ENCODE measurements around the gene SLC12A1.

The SLC12A1 gene

DNA sequence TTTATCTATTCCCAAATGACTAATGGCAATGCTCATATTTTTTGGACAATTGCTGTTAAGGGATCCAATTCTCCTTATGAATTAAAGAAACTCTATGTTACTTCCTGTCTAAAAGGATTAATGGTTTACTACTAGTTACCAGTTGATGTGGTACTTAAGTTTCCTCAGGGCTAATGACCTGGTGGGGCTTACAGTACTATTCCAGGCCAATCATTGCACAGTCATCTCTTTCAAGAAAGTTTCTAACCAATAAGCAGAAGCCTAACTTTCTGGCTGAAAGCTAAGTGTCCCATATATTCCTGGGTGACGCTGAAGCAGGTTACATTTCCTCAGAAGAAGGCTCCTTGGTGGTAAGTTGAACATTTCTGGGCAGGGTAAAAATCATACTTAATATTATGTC, at the start of gene SLC12A1:
TSS of gene SLC12A1 (plus strand) at position 322 of the 400 bp plus-strand sequence. CDS start 1,418 bp downstream, outside the sequence.
- no peaks in the 10 kb centered on the region for H3K4me1 Mint-ChIP-seq
- peaks cover 21% of the 10 kb centered on the region for H3K27me3 Mint-ChIP-seq (ENCODE audit: low read depth, poor library complexity)

DNA sequence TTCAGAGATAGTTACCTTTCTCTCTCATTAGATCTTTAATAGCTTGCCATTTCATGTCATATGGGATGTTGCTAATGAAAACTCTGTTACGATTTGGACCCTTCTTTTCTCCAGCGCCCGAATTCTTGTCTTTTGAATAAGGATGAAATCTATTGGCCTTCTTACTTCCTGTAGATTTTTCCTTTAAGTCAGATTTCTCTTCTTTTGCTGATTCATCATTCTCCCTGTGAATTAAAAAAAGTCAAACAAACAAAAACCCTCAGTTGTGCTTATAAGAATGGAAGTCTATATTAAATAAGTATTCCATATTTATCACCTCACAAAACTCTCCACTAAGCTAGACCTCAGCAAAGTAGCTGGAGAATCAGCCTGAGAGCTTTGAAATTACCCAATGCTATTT, 37.5 kb upstream of the SLC12A1 start:
- TF ChIP-seq, protein P1, sequence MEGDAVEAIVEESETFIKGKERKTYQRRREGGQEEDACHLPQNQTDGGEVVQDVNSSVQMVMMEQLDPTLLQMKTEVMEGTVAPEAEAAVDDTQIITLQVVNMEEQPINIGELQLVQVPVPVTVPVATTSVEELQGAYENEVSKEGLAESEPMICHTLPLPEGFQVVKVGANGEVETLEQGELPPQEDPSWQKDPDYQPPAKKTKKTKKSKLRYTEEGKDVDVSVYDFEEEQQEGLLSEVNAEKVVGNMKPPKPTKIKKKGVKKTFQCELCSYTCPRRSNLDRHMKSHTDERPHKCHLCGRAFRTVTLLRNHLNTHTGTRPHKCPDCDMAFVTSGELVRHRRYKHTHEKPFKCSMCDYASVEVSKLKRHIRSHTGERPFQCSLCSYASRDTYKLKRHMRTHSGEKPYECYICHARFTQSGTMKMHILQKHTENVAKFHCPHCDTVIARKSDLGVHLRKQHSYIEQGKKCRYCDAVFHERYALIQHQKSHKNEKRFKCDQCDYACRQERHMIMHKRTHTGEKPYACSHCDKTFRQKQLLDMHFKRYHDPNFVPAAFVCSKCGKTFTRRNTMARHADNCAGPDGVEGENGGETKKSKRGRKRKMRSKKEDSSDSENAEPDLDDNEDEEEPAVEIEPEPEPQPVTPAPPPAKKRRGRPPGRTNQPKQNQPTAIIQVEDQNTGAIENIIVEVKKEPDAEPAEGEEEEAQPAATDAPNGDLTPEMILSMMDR (IDR thresholded peaks at IDR 0.05), result no peak
- peaks cover 28% of the 10 kb centered on the region for H3K9me3 Mint-ChIP-seq

More for the DNA sequence above, at the start of gene SLC12A1:
- no peak within 1 kb of the TSS for H3K27ac Mint-ChIP-seq
- no peaks in the 10 kb centered on the region for H3K9me3 Mint-ChIP-seq
- no peaks in the 10 kb centered on the region for H3K36me3 Mint-ChIP-seq (ENCODE audit: low read depth)
- DNase-seq, result no peak
- H3K4me3 Mint-ChIP-seq, result no peak within 1 kb of the TSS
- TF ChIP-seq, protein P1 (IDR thresholded peaks at IDR 0.05), result no peak

DNA sequence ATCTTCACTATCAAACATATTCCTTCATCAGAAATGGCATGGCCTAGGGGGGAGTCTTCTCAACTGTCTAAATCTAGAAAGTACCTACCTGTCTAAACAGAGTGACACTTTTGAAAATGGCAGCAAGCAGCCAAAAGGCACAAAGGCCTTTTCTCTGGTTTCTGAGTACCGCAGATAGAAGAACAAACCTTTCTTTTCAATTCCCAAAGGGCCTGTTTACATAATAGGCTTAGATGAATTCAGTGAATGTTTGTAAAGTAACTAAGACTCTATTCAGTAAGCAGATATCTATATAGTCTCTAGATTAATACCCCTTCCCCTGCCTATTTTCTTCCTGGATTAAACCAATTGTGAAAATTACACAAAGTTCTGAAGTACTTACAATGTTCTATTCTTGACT, 35.1 kb upstream of the SLC12A1 start:
- no peak for DNase-seq
- H3K27me3 Mint-ChIP-seq (ENCODE audit: low read depth, poor library complexity), result no peaks in the 10 kb centered on the region
- peaks cover 40% of the 10 kb centered on the region for H3K9me3 Mint-ChIP-seq
- TF ChIP-seq, protein P1 (IDR thresholded peaks at IDR 0.05), result no peak
- peaks cover 17% of the 10 kb centered on the region for H3K4me1 Mint-ChIP-seq
- H3K4me3 Mint-ChIP-seq, result no peak overlapping the region
- no peak overlapping the region for H3K27ac Mint-ChIP-seq
- peaks cover 73% of the 10 kb centered on the region for H3K36me3 Mint-ChIP-seq (ENCODE audit: low read depth)

More for the DNA sequence above, 37.5 kb upstream of the SLC12A1 start:
- no peak for DNase-seq
- Mint-ChIP-seq H3K27ac (no peak overlapping the region), H3K4me3 (no peak overlapping the region), H3K27me3 (ENCODE audit: low read depth, poor library complexity) (no peaks in the 10 kb centered on the region), H3K4me1 (peaks cover 8% of the 10 kb centered on the region), H3K36me3 (ENCODE audit: low read depth) (peaks cover 75% of the 10 kb centered on the region)

DNA sequence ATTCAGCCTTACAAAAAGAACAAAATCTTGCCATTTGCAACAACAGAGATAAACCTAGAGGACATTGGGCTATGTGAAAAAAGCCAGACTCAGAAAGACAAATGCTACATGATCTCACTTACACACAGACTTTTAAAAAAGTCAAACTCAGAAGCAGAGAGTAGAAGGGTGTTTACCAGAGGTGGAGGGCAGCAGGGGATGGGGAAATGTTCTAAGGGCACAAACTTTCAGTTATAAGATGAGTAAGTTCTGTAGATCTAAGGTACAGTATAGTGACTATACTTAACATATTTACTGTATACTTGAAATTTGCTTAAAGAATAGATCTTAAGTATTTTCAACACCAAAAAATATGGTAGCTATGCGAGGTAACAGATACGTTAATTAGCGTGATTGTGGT, 31.0 kb upstream of the SLC12A1 start:
- Mint-ChIP-seq H3K36me3 (ENCODE audit: low read depth) (peaks cover 45% of the 10 kb centered on the region), H3K27ac (no peak overlapping the region), H3K4me3 (no peak overlapping the region), H3K4me1 (peaks cover 33% of the 10 kb centered on the region), H3K27me3 (ENCODE audit: low read depth, poor library complexity) (no peaks in the 10 kb centered on the region), H3K9me3 (peaks cover 40% of the 10 kb centered on the region)
- TF ChIP-seq, protein P1 (IDR thresholded peaks at IDR 0.05), result no peak
- DNase-seq, result no peak

DNA sequence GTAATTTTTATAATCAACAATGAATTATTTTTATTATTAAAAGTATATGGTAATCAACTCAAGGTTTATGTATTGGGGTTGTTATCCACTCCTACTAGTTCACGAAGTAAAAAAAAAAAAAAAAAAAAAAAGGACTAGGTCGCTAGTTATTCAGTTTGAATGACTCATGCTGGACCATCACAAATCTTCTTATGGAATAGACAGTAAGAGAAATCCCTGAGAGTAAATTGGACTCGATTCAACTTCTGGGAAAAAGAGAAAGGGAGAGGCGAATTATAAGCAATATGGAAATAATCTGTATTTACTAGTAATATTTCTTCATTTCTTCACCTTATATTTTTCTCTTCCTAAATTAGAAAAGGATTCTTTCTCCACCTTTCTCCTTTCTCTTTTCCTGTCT, 30.0 kb upstream of the SLC12A1 start:
- Mint-ChIP-seq H3K4me3 (peak overlapping the region; percentile 95), H3K4me1 (peaks cover 33% of the 10 kb centered on the region), H3K27ac (no peak overlapping the region), H3K27me3 (ENCODE audit: low read depth, poor library complexity) (peaks cover 1% of the 10 kb centered on the region), H3K9me3 (peaks cover 40% of the 10 kb centered on the region), H3K36me3 (ENCODE audit: low read depth) (peaks cover 40% of the 10 kb centered on the region)
- DNase-seq, result no peak
- TF ChIP-seq, protein P1 (IDR thresholded peaks at IDR 0.05), result no peak

DNA sequence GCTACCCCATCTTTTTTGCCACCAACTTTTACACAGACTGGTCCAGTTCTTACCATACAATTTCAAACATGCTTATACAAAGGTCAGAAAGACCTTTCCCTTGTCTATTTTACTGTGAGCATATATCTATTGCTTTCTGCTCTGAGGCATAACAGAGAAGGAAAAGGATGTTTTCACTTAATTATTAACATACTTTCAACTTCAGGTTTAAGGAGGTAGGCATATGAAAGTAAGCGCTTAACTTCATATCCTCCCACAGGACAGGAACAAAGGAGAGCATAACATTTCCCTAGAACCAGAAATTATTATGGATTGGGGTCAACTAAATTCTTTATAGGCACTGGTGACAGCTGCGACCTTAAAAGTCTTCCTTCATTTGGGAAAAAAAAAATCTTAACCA, 29.1 kb upstream of the SLC12A1 start:
- Mint-ChIP-seq H3K9me3 (peaks cover 33% of the 10 kb centered on the region), H3K36me3 (ENCODE audit: low read depth) (peaks cover 34% of the 10 kb centered on the region)

More for the DNA sequence above, 29.1 kb upstream of the SLC12A1 start:
- DNase-seq, result no peak
- H3K4me1 Mint-ChIP-seq, result peaks cover 26% of the 10 kb centered on the region
- H3K4me3 Mint-ChIP-seq, result peak overlapping the region; percentile 95
- TF ChIP-seq, protein P1 (IDR thresholded peaks at IDR 0.05), result no peak
- peaks cover 3% of the 10 kb centered on the region for H3K27me3 Mint-ChIP-seq (ENCODE audit: low read depth, poor library complexity)
- no peak overlapping the region for H3K27ac Mint-ChIP-seq

All from nephron progenitor cell (in vitro differentiated cells).